Neuronal stem cell (in vitro differentiated cells): ENCODE data around the gene GPAT2.
"Not testable (repeated sequence)": the region's sequence is repeated elsewhere in the genome, so short reads cannot be mapped to it uniquely, and the experiment has no call there.

Experiments used
- DNase-seq: peaks from one replicate; pipeline ENCODE4 v3.0.0-alpha.2; 2013; ENCODE audit warnings: low spot score
- H2AFZ ChIP-seq: one replicate; pipeline ENCODE4 v1.6.1; 2013; ENCODE audit warnings: mild to moderate bottlenecking, low read length, inconsistent platforms
- H2AK5ac ChIP-seq: 2 replicates; pipeline ENCODE4 v1.6.1; 2013; ENCODE audit warnings: low read depth, mild to moderate bottlenecking, inconsistent platforms, low read length, moderate library complexity, mixed read lengths
- H2BK120ac ChIP-seq: 2 replicates; pipeline ENCODE4 v1.6.1; 2013; ENCODE audit warnings: low read depth, mild to moderate bottlenecking, inconsistent platforms, low read length, moderate library complexity, mixed read lengths
- H2BK12ac ChIP-seq: one replicate; pipeline ENCODE4 v1.6.1; 2013; ENCODE audit warnings: low read length, inconsistent platforms
- H2BK15ac ChIP-seq: 2 replicates; pipeline ENCODE4 v1.6.1; 2013; ENCODE audit warnings: mild to moderate bottlenecking, low read length, inconsistent platforms, mixed read lengths
- H2BK5ac ChIP-seq: one replicate; pipeline ENCODE4 v1.6.1; 2013; ENCODE audit warnings: inconsistent platforms, mild to moderate bottlenecking, low read length, moderate library complexity
- H3K14ac ChIP-seq: one replicate; pipeline ENCODE4 v1.6.1; 2013; ENCODE audit warnings: low read length, inconsistent platforms
- H3K18ac ChIP-seq: 2 replicates; pipeline ENCODE4 v1.6.1; 2013; ENCODE audit warnings: low read length, inconsistent platforms
- H3K23ac ChIP-seq: 2 replicates; pipeline ENCODE4 v1.6.1; 2013; ENCODE audit warnings: low read depth, mild to moderate bottlenecking, mixed read lengths, low read length, inconsistent platforms; ENCODE audit not compliant: poor library complexity
- H3K27ac ChIP-seq: replicated peaks from 3 replicates; pipeline ENCODE4 v1.5.1; 2013; ENCODE audit warnings: low read length, inconsistent platforms
- H3K27me3 ChIP-seq, 3 experiments: 2 replicates each; pipeline ENCODE4 v1.6.1; 2013; ENCODE audit warnings: low read length in 3 of 3, mild to moderate bottlenecking in 2 of 3, inconsistent platforms in 1 of 3, low read depth in 1 of 3, mixed read lengths in 1 of 3, moderate library complexity in 1 of 3; ENCODE audit not compliant: control insufficient read depth in 3 of 3, insufficient read depth in 3 of 3
- H3K36me3 ChIP-seq, 2 donors: replicated peaks in 1 of 2; 2 replicates each; pipeline ENCODE4 v1.6.1; 2013; ENCODE audit warnings: low read length in 2 of 2; ENCODE audit not compliant: control insufficient read depth in 2 of 2, insufficient read depth in 2 of 2
- H3K4ac ChIP-seq: 2 replicates; pipeline ENCODE4 v1.6.1; 2013; ENCODE audit warnings: inconsistent platforms, mild to moderate bottlenecking, low read length, moderate library complexity
- H3K4me1 ChIP-seq, 2 donors: 1 replicate in 1 of 2; 2 replicates in 1 of 2; pipeline ENCODE4 v1.6.1; 2013; ENCODE audit warnings: low read length in 2 of 2, low read depth in 1 of 2; ENCODE audit not compliant: control insufficient read depth in 2 of 2, insufficient read depth in 1 of 2
- H3K4me2 ChIP-seq: one replicate; pipeline ENCODE4 v1.6.1; 2013; ENCODE audit warnings: mild to moderate bottlenecking, low read length, inconsistent platforms; ENCODE audit not compliant: insufficient read depth, poor library complexity, severe bottlenecking
- H3K4me3 ChIP-seq, 2 donors: 2 replicates each; pipeline ENCODE4 v1.5.1; 2013; ENCODE audit warnings: low read length in 2 of 2, mild to moderate bottlenecking in 2 of 2, inconsistent platforms in 1 of 2, moderate library complexity in 1 of 2
- H3K79me1 ChIP-seq: one replicate; pipeline ENCODE4 v1.6.1; 2013; ENCODE audit warnings: low read depth, mild to moderate bottlenecking, inconsistent platforms, low read length, moderate library complexity
- H3K9ac ChIP-seq: one replicate; pipeline ENCODE4 v1.6.1; 2013; ENCODE audit warnings: mild to moderate bottlenecking, low read depth, low read length, inconsistent platforms; ENCODE audit not compliant: poor library complexity
- H3K9me3 ChIP-seq, 2 donors: replicated peaks in 1 of 2; 2 replicates each; pipeline versions ENCODE3 to v1.6.1; 2013; ENCODE audit warnings: low read length in 2 of 2, mild to moderate bottlenecking in 2 of 2, inconsistent platforms in 1 of 2, low read depth in 1 of 2, mixed read lengths in 1 of 2, moderate library complexity in 1 of 2; ENCODE audit not compliant: control insufficient read depth in 2 of 2, insufficient read depth in 1 of 2
- H4K8ac ChIP-seq: one replicate; pipeline ENCODE4 v1.6.1; 2013; ENCODE audit warnings: low read depth, mild to moderate bottlenecking, inconsistent platforms, low read length, moderate library complexity
- H4K91ac ChIP-seq: one replicate; pipeline ENCODE4 v1.6.1; 2013; ENCODE audit warnings: low read length, low read depth, mild to moderate bottlenecking, inconsistent platforms; ENCODE audit not compliant: poor library complexity
- WGBS, 2 donors: extraction: QIAGEN DNeasy Blood & Tissue Kit; methylation state at CpG; one replicate each; pipeline ENCODE4 v1.1.7; 2013; ENCODE audit warnings: missing lambda C conversion rate in 2 of 2, mixed read lengths in 1 of 2; ENCODE audit not compliant: insufficient read length in 2 of 2, insufficient replicate concordance in 1 of 2; ENCODE audit errors: extremely low coverage in 2 of 2; 5-methylcytosine and 5-hydroxymethylcytosine counted together

The GPAT2 gene

DNA sequence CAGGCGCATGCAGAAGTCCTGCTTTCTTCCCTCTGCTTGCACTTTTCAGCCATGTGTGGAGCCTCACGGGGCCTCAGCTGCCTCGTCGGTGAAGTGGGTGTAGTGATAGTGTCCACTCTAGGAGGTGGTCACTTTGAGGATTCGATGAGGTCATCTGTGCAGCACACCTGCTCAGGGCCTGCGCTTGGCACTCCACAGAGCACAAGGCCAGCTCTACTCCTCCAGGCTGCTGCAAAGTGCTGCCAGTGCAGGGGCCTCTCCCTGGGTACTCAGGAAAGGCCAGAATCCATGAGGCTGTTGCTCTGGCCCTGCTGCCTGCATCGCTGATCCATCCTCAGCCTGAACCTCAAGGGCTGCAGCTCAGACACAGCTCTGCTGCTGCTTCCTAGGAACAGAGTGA lies 31.8 kb upstream of the GPAT2 start:
- peaks cover 0 to 10% of the 10 kb centered on the region in 2 donors for H3K4me1 ChIP-seq
- not testable (repeated sequence) for H2BK12ac ChIP-seq

GRCh38 chr2:96065954-96066353 lies 31.2 kb upstream of the GPAT2 start:
- H2BK120ac ChIP-seq, H2AFZ ChIP-seq: not testable (repeated sequence)
- no CpG with 5 or more reads among the region's 4 CpGs for WGBS, 2 donors

More for the DNA sequence above, 31.8 kb upstream of the GPAT2 start:
- H4K8ac ChIP-seq, H3K4me3 ChIP-seq, H3K14ac ChIP-seq, H3K9ac ChIP-seq, H3K36me3 ChIP-seq, H3K4me2 ChIP-seq, H3K27ac ChIP-seq, H2BK120ac ChIP-seq, H2BK5ac ChIP-seq, H3K18ac ChIP-seq, H3K27me3 ChIP-seq, H3K79me1 ChIP-seq, H3K9me3 ChIP-seq, H2BK15ac ChIP-seq, H2AK5ac ChIP-seq, H2AFZ ChIP-seq, H3K4ac ChIP-seq, DNase-seq, H4K91ac ChIP-seq: not testable (repeated sequence)
- peak overlapping the region; percentile 19 for H3K23ac ChIP-seq
- WGBS, 2 donors: no CpG with 5 or more reads among the region's 7 CpGs

DNA sequence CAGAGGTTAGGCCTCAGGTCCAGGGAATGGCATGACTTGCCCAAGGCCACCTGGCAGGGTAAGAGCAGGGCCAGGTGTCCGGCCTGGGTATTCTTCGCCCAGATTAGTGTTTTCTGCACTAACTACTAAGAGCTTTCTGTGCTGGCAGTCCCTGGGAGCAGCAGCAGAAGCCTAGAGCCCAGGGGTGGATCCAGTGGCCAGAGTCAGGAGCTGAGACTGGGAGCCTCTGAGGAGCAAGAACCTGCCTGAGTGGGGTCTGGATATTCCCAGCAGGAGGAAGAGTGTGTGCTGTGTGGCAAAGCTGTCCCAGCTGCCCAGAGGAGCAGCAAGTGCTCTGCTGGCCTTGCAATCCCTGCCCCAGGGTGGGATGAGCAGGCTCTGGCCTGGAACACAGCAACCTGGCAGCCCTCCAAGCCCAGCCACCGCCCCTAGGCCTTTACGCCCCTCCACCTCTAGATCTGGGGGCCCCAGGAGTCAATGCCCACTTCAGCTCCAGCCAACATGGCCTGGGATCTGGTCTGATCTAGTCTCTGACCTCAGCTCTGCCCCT lies 30.7 kb upstream of the GPAT2 start:
- H3K27ac ChIP-seq: no peak overlapping the region
- DNase-seq: no peak
- no peak overlapping the region for H3K9ac ChIP-seq
- no peak overlapping the region for H4K8ac ChIP-seq
- no peak overlapping the region for H2BK15ac ChIP-seq
- WGBS, 2 donors: no CpG with 5 or more reads among the region's 4 CpGs
- no peak overlapping the region for H4K91ac ChIP-seq
- no peaks in the 10 kb centered on the region for H3K27me3 ChIP-seq
- no peak overlapping the region for H2BK12ac ChIP-seq
- no peak overlapping the region for H3K4me2 ChIP-seq
- H3K4me1 ChIP-seq: peaks cover 0 to 10% of the 10 kb centered on the region in 2 donors
- no peaks in the 10 kb centered on the region for H3K9me3 ChIP-seq
- peak overlapping the region; percentile 40 for H3K18ac ChIP-seq
- peak overlapping the region; percentile 3 for H3K14ac ChIP-seq
- no peaks in the 10 kb centered on the region for H3K79me1 ChIP-seq
- H2AFZ ChIP-seq: no peak overlapping the region
- no peaks in the 10 kb centered on the region for H3K36me3 ChIP-seq
- H2BK5ac ChIP-seq: no peak overlapping the region
- H3K4me3 ChIP-seq: no peak overlapping the region
- H3K4ac ChIP-seq: no peak overlapping the region
- H2AK5ac ChIP-seq: no peak overlapping the region
- H2BK120ac ChIP-seq: no peak overlapping the region
- no peak overlapping the region for H3K23ac ChIP-seq

More at GRCh38 chr2:96065954-96066353, 31.2 kb upstream of the GPAT2 start:
- not testable (repeated sequence) for H3K27me3 ChIP-seq, H3K9me3 ChIP-seq, H2BK5ac ChIP-seq, H3K18ac ChIP-seq, H3K79me1 ChIP-seq, H3K27ac ChIP-seq, H3K4me2 ChIP-seq, H3K36me3 ChIP-seq, DNase-seq, H3K4me3 ChIP-seq, H3K14ac ChIP-seq, H2BK12ac ChIP-seq, H3K4ac ChIP-seq, H4K91ac ChIP-seq, H4K8ac ChIP-seq
- Histone ChIP-seq H3K9ac (peak overlapping the region; percentile 54), H2AK5ac (peak overlapping the region; percentile 10), H3K23ac (peak overlapping the region; percentile 19), H2BK15ac (peak overlapping the region; percentile 81), H3K4me1 (peaks cover 0 to 10% of the 10 kb centered on the region in 2 donors)

- H3K4ac ChIP-seq, H3K9ac ChIP-seq, H3K23ac ChIP-seq, H2AFZ ChIP-seq, H2BK5ac ChIP-seq, H3K14ac ChIP-seq, H3K27ac ChIP-seq, H4K8ac ChIP-seq, H3K4me2 ChIP-seq, H3K4me3 ChIP-seq, H3K27me3 ChIP-seq, H3K79me1 ChIP-seq, H3K18ac ChIP-seq, H2BK15ac ChIP-seq, H3K36me3 ChIP-seq, H3K9me3 ChIP-seq, H2BK120ac ChIP-seq, H2BK12ac ChIP-seq, H4K91ac ChIP-seq, DNase-seq, H2AK5ac ChIP-seq: not testable (repeated sequence)
- H3K4me1 ChIP-seq: peaks cover 0 to 10% of the 10 kb centered on the region in 2 donors
These were observed 30.0 kb upstream of the GPAT2 start for GRCh38 chr2:96064760-96065159.
